B cell (primary cell): ENCODE data around the gene TUBA3D. TPM values are rescaled to one million over a fixed set of nuclear protein-coding genes. Genes with fewer than 3 reads are reported as not detected.
"Not testable (repeated sequence)": the region's sequence is repeated elsewhere in the genome, so short reads cannot be mapped to it uniquely, and the experiment has no call there.

Source experiments
- ATAC-seq: fragments of 200-7000 bp; cut with Tn5 transposase; one replicate; pipeline ENCODE4 v1.10.0; 2021; ENCODE audit warnings: low read depth, mild to moderate bottlenecking, moderate number of reproducible peaks, moderate library complexity
- CTCF ChIA-PET: fragments of 350-600 bp; sonication (Branson Sonifier 250); formaldehyde crosslinking; loops from one replicate; lab custom pipeline; 2021; ENCODE audit warnings: antibody characterized with exemption, inconsistent platforms; lab: Charles Lee
- POLR2A ChIA-PET: fragments of 350-600 bp; sonication (Branson Sonifier 250); formaldehyde crosslinking; loops from one replicate; lab custom pipeline; 2021; ENCODE audit warnings: antibody characterized with exemption; lab: Charles Lee
- DNase-seq: peaks from one replicate; pipeline ENCODE4 v3.0.0; 2013
- H2AFZ ChIP-seq: 2 replicates; pipeline ENCODE4 v1.6.1; 2012; ENCODE audit warnings: mild to moderate bottlenecking, low read depth, low read length; ENCODE audit not compliant: insufficient read depth, poor library complexity, severe bottlenecking
- H3K27ac ChIP-seq, 2 donors: 1 replicate in 1 of 2; 2 replicates in 1 of 2; pipeline ENCODE4 v1.5.1; 2012 to 2013; ENCODE audit warnings: low read length in 2 of 2, mild to moderate bottlenecking in 2 of 2, moderate library complexity in 1 of 2
- H3K27me3 ChIP-seq, 4 experiments: fragments of 200-600 bp in 1 of 4; sonication (generic) in 1 of 4; replicated peaks in 1 of 4; 1 replicate in 2 of 4; 2 replicates in 2 of 4; pipeline versions ENCODE4 v1.6.1 to v1.7.0; 2013 to 2016; ENCODE audit warnings: low read length in 3 of 4, mild to moderate bottlenecking in 2 of 4, mixed read lengths in 1 of 4, moderate library complexity in 1 of 4; ENCODE audit not compliant: insufficient read depth in 4 of 4, control insufficient read depth in 3 of 4; ENCODE audit errors: control extremely low read depth in 1 of 4
- H3K36me3 ChIP-seq, 2 experiments: replicated peaks in 1 of 2; 1 replicate in 1 of 2; 2 replicates in 1 of 2; pipeline versions ENCODE4 v1.6.1 to v1.7.1; 2013; ENCODE audit warnings: low read length in 1 of 2; ENCODE audit not compliant: insufficient read depth in 2 of 2, control insufficient read depth in 1 of 2; ENCODE audit errors: control extremely low read depth in 1 of 2, extremely low read depth in 1 of 2
- H3K4me1 ChIP-seq, 2 donors: fragments of 200-600 bp in 1 of 2; sonication (generic) in 1 of 2; 1 replicate in 1 of 2; 2 replicates in 1 of 2; pipeline versions ENCODE4 v1.5.1 to v1.6.1; 2013 to 2017; ENCODE audit warnings: low read length in 2 of 2; ENCODE audit not compliant: control insufficient read depth in 2 of 2, insufficient read depth in 2 of 2
- H3K4me2 ChIP-seq: replicated peaks from 2 replicates; pipeline ENCODE3; 2012; ENCODE audit warnings: mild to moderate bottlenecking, low read depth, low read length; ENCODE audit not compliant: poor library complexity, severe bottlenecking
- H3K4me3 ChIP-seq, 5 experiments: fragments of 200-600 bp in 1 of 5; sonication (generic) in 1 of 5; 1 replicate in 3 of 5; 2 replicates in 2 of 5; pipeline versions ENCODE4 v1.5.1 to v1.7.0; 2011 to 2016; ENCODE audit warnings: low read length in 4 of 5, mild to moderate bottlenecking in 4 of 5, low read depth in 2 of 5, control low read depth in 1 of 5, moderate library complexity in 1 of 5; ENCODE audit not compliant: insufficient read depth in 1 of 5; ENCODE audit errors: control extremely low read depth in 1 of 5, extremely low read depth in 1 of 5
- H3K79me2 ChIP-seq: fragments of 200-600 bp; sonication (generic); one replicate; pipeline ENCODE4 v1.6.0; 2016; ENCODE audit warnings: low read length; ENCODE audit not compliant: control insufficient read depth, insufficient read depth
- H3K9ac ChIP-seq: fragments of 200-600 bp; sonication (generic); 2 replicates; pipeline ENCODE4 v1.6.1; 2017; ENCODE audit warnings: mild to moderate bottlenecking, low read length, moderate library complexity
- H3K9me3 ChIP-seq, 3 donors: one replicate each; pipeline versions ENCODE4 v1.6.1 to v1.7.1; 2013; ENCODE audit warnings: low read length in 2 of 3; ENCODE audit not compliant: control insufficient read depth in 2 of 3, insufficient read depth in 1 of 3; ENCODE audit errors: control extremely low read depth in 1 of 3
- H4K20me1 ChIP-seq: 2 replicates; pipeline ENCODE4 v1.6.0; 2012; ENCODE audit warnings: mild to moderate bottlenecking, low read length; ENCODE audit not compliant: insufficient read depth, control insufficient read depth, poor library complexity, severe bottlenecking
- H3K27ac Mint-ChIP-seq: one replicate; pipeline ENCODE4 v1.8.0; 2021; ENCODE audit warnings: mixed read lengths
- H3K27me3 Mint-ChIP-seq: one replicate; pipeline ENCODE4 v1.8.0; 2021; ENCODE audit warnings: mixed read lengths
- H3K4me1 Mint-ChIP-seq: one replicate; pipeline ENCODE4 v1.8.0; 2021; ENCODE audit warnings: mixed read lengths
- H3K4me3 Mint-ChIP-seq: one replicate; pipeline ENCODE4 v1.8.0; 2021; ENCODE audit warnings: mixed read lengths
- H3K9me3 Mint-ChIP-seq: one replicate; pipeline ENCODE4 v1.8.0; 2022; ENCODE audit warnings: mixed read lengths; ENCODE audit not compliant: insufficient read depth
- WGBS: methylation state at CpG from one replicate; pipeline ENCODE4 v1.1.5; 2013; ENCODE audit warnings: missing lambda C conversion rate; ENCODE audit not compliant: insufficient coverage; 5-methylcytosine and 5-hydroxymethylcytosine counted together
- intact Hi-C: fragments of 100-400 bp; cut with micrococcal nuclease; formaldehyde crosslinking; loops from one replicate; pipeline ENCODE4 v1.10.0; 2022
- polyA plus RNA-seq: library from polyadenylated mRNA; depleted of rRNA; stranded (reverse); fragments of >200 nt; gene quantifications from 2 replicates; pipeline ENCODE4 v1.2.3, GENCODE V29; 2012
- total RNA-seq, 2 donors: library from RNA; stranded (reverse); fragments of 120-200 nt in 1 of 2; gene quantifications; 1 replicate in 1 of 2; 2 replicates in 1 of 2; pipeline versions ENCODE4 v1.2.3 to v1.2.4, GENCODE V29; 2013 to 2022

Gene TUBA3D
- total and polyA plus RNA-seq, 2 donors (not counting 1 experiment from before 2014, with no cell fraction given), result not detected

DNA sequence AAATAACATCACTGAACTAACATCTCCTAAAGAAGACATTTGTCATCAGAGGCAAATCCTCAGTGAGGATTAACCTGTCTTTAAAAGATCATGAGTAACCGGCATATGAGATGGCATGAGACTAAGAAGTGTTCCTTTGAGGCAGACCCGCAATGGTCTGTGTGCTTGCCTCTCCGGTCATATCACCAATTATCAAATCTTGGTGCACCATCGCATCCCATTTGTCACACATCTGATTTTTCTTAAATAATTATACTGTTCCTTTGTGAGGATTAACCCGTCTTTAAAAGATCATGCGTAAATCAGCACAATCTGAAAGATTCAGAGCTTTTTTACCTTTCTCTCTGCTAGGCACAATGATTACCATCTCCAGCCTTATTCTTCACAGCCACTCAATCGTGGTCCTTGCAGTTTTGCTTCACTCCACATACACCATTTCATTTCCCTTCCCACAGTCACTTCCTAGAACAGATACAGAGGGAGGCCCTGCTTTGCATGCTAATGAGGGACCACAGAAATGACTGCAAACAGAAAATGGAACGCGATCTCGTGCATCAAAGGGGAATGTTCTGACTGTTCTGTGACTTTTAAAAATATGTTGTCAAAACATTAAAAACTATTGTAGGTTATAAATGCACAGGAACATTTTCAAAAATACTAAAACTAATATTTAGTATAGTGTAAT, 24.5 kb upstream of the TUBA3D start:
- DNase-seq, H3K4me2 ChIP-seq, H3K9ac ChIP-seq, H3K4me1 ChIP-seq, H3K4me1 Mint-ChIP-seq, H3K4me3 ChIP-seq, H3K27me3 ChIP-seq, H3K27ac Mint-ChIP-seq, H3K9me3 ChIP-seq, H3K9me3 Mint-ChIP-seq, POLR2A ChIA-PET, H3K36me3 ChIP-seq, ATAC-seq, H3K4me3 Mint-ChIP-seq, H4K20me1 ChIP-seq, H2AFZ ChIP-seq, H3K79me2 ChIP-seq, intact Hi-C loops, CTCF ChIA-PET, H3K27ac ChIP-seq: not testable (repeated sequence)
- peaks cover 21% of the 10 kb centered on the region for H3K27me3 Mint-ChIP-seq
- WGBS, result no CpG with 5 or more reads among the region's 10 CpGs

DNA sequence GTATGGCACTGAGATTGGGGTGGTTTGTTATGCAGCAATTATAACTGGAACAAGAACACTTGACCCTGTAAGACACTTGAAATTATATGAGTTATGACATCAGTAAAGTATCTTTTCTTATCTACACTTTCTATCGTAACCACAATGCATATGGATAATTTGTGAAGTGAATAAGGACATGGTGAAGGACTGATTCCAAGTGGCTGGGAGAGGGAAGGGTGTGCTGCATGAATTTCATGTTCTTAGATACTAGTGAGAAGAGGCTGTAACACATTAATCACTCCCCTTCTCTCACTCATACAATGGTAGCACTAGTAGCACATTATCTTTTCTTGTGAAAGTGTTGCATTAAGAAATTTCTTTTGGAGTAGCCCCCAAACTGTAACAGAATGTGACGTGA, 21.0 kb upstream of the TUBA3D start:
- H3K4me3 Mint-ChIP-seq, CTCF ChIA-PET, H3K27me3 ChIP-seq, H4K20me1 ChIP-seq, H3K4me1 ChIP-seq, H3K79me2 ChIP-seq, H2AFZ ChIP-seq, H3K9ac ChIP-seq, H3K9me3 Mint-ChIP-seq, H3K36me3 ChIP-seq, POLR2A ChIA-PET, H3K27ac ChIP-seq, H3K27ac Mint-ChIP-seq, ATAC-seq, H3K9me3 ChIP-seq, DNase-seq, intact Hi-C loops, H3K4me2 ChIP-seq, H3K4me3 ChIP-seq, H3K4me1 Mint-ChIP-seq: not testable (repeated sequence)
- no CpG with 5 or more reads among the region's 2 CpGs for whole genome bisulfite sequencing
- peaks cover 28% of the 10 kb centered on the region for H3K27me3 Mint-ChIP-seq

DNA sequence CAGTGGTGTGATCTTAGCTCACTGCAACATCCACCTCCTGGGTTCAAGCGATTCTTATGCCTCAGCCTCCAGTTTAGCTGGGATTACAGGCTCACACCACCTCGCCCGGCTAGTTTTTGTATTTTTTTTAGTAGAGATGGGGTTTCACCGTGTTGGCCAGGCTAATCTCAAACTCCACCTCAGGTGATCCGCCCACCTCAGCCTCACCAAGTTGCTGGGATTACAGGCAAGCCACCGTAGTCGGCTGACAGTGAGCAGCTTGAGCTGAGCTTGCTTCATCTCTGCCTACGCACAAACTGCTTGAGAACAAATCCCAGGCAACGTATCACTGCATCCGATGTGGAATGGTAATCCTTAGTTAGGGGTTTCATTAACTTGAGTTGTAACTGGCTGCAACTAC, 8.2 kb upstream of the TUBA3D start:
- H2AFZ ChIP-seq, H3K4me2 ChIP-seq, H3K79me2 ChIP-seq, H3K27me3 Mint-ChIP-seq, H4K20me1 ChIP-seq, H3K27ac ChIP-seq, H3K36me3 ChIP-seq, H3K9ac ChIP-seq, H3K4me3 ChIP-seq, DNase-seq, H3K4me1 ChIP-seq, H3K9me3 Mint-ChIP-seq, ATAC-seq, POLR2A ChIA-PET, H3K4me3 Mint-ChIP-seq, H3K27me3 ChIP-seq, H3K27ac Mint-ChIP-seq, intact Hi-C loops, H3K9me3 ChIP-seq, CTCF ChIA-PET, H3K4me1 Mint-ChIP-seq: not testable (repeated sequence)
- WGBS, result 93% methylated on average over 5 of the region's 10 CpGs

DNA sequence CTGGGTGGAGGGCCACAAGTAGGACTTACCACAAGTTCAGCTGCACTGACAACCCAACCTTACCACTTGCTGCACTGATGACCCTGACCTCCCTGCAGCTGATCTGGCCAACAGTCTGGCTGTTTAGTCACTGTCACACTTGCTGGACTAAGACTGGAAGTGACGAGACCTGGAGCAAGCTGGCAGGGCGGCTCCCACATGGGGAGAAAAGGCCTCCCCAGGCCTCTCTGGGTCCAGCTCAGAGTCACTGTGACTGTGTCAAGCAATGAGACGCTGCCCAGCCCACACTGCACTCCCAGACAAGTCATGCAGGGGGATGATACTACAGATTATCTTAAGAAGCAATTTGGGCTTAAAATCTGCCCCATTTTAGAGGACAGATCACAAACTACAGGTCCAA, 5.0 kb upstream of the TUBA3D start:
- H3K4me1 ChIP-seq, H2AFZ ChIP-seq, H3K9me3 ChIP-seq, H3K27me3 Mint-ChIP-seq, H3K4me3 Mint-ChIP-seq, DNase-seq, H3K9ac ChIP-seq, H3K4me2 ChIP-seq, H3K27me3 ChIP-seq, CTCF ChIA-PET, H3K27ac ChIP-seq, H3K36me3 ChIP-seq, H3K79me2 ChIP-seq, H3K27ac Mint-ChIP-seq, H3K9me3 Mint-ChIP-seq, intact Hi-C loops, H3K4me3 ChIP-seq, ATAC-seq, H4K20me1 ChIP-seq, H3K4me1 Mint-ChIP-seq, POLR2A ChIA-PET: not testable (repeated sequence)
- no CpG with 5 or more reads among the region's 3 CpGs for WGBS
